ENCODE measurements around the gene GALNT14.

Gene GALNT14

GRCh38 chr2:30883184-30883583, 255.1 kb downstream of the GALNT14 start:
- DNase-seq (ENCODE audit: low read depth in 1 of 2, low spot score in 1 of 2) = no peak
- no peak for TF ChIP-seq JUND (IDR thresholded peaks at IDR 0.05; ENCODE audit: low read depth)
- in situ Hi-C loops (cut with HindIII; ENCODE audit: low pct_unique_long_range_greater_than_20kb, low sequenced_read_pairs) = no loop called here

GRCh38 chr2:30880516-30880915, 257.7 kb downstream of the GALNT14 start:
- no peak for DNase-seq (ENCODE audit: low read depth in 1 of 2, low spot score in 1 of 2)
- TF ChIP-seq JUND (IDR thresholded peaks at IDR 0.05; ENCODE audit: low read depth) = no peak
- in situ Hi-C loops (cut with HindIII; ENCODE audit: low pct_unique_long_range_greater_than_20kb, low sequenced_read_pairs) = no loop called here

GRCh38 chr2:30877833-30878232, 260.4 kb downstream of the GALNT14 start:
- no peak for DNase-seq (ENCODE audit: low read depth in 1 of 2, low spot score in 1 of 2)
- in situ Hi-C loops (cut with HindIII; ENCODE audit: low pct_unique_long_range_greater_than_20kb, low sequenced_read_pairs) = no loop called here
- no peak for TF ChIP-seq JUND (IDR thresholded peaks at IDR 0.05; ENCODE audit: low read depth)

GRCh38 chr2:30872797-30873196, 265.4 kb downstream of the GALNT14 start:
- no peak for DNase-seq (ENCODE audit: low read depth in 1 of 2, low spot score in 1 of 2)
- in situ Hi-C loops (cut with HindIII; ENCODE audit: low pct_unique_long_range_greater_than_20kb, low sequenced_read_pairs) = no loop called here
- no peak for TF ChIP-seq JUND (IDR thresholded peaks at IDR 0.05; ENCODE audit: low read depth)

- no peak for TF ChIP-seq JUND (IDR thresholded peaks at IDR 0.05; ENCODE audit: low read depth)
- peak in 1 of 2 experiments; percentile 70 for DNase-seq (ENCODE audit: low read depth in 1 of 2, low spot score in 1 of 2)
- in situ Hi-C loops (cut with HindIII; ENCODE audit: low pct_unique_long_range_greater_than_20kb, low sequenced_read_pairs) = no loop called here
These were observed 266.1 kb downstream of the GALNT14 start for GRCh38 chr2:30871980-30872789.

- no peak for DNase-seq (ENCODE audit: low read depth in 1 of 2, low spot score in 1 of 2)
- no peak for TF ChIP-seq JUND (IDR thresholded peaks at IDR 0.05; ENCODE audit: low read depth)
These were observed 266.8 kb downstream of the GALNT14 start for GRCh38 chr2:30871440-30871839.

GRCh38 chr2:30869988-30870387, 268.3 kb downstream of the GALNT14 start:
- no peak for TF ChIP-seq JUND (IDR thresholded peaks at IDR 0.05; ENCODE audit: low read depth)
- no peak for DNase-seq (ENCODE audit: low read depth in 1 of 2, low spot score in 1 of 2)
- in situ Hi-C loops (cut with HindIII; ENCODE audit: low pct_unique_long_range_greater_than_20kb, low sequenced_read_pairs) = no loop called here

More at GRCh38 chr2:30871440-30871839, 266.8 kb downstream of the GALNT14 start:
- in situ Hi-C loops (cut with HindIII; ENCODE audit: low pct_unique_long_range_greater_than_20kb, low sequenced_read_pairs) = no loop called here

GRCh38 chr2:30867385-30867784, 270.9 kb downstream of the GALNT14 start:
- in situ Hi-C loops (cut with HindIII; ENCODE audit: low pct_unique_long_range_greater_than_20kb, low sequenced_read_pairs) = no loop called here
- no peak for DNase-seq (ENCODE audit: low read depth in 1 of 2, low spot score in 1 of 2)
- no peak for TF ChIP-seq JUND (IDR thresholded peaks at IDR 0.05; ENCODE audit: low read depth)

- DNase-seq (ENCODE audit: low read depth in 1 of 2, low spot score in 1 of 2) = no peak
- in situ Hi-C loops (cut with HindIII; ENCODE audit: low pct_unique_long_range_greater_than_20kb, low sequenced_read_pairs) = no loop called here
- no peak for TF ChIP-seq JUND (IDR thresholded peaks at IDR 0.05; ENCODE audit: low read depth)
These were observed 271.3 kb downstream of the GALNT14 start for GRCh38 chr2:30866974-30867373.

GRCh38 chr2:30865892-30866681, 272.2 kb downstream of the GALNT14 start:
- no peak for DNase-seq (ENCODE audit: low read depth in 1 of 2, low spot score in 1 of 2)
- in situ Hi-C loops (cut with HindIII; ENCODE audit: low pct_unique_long_range_greater_than_20kb, low sequenced_read_pairs) = no loop called here

GRCh38 chr2:30865243-30865642, 273.0 kb downstream of the GALNT14 start:
- in situ Hi-C loops (cut with HindIII; ENCODE audit: low pct_unique_long_range_greater_than_20kb, low sequenced_read_pairs) = no loop called here
- DNase-seq (ENCODE audit: low read depth in 1 of 2, low spot score in 1 of 2) = no peak
- TF ChIP-seq JUND (IDR thresholded peaks at IDR 0.05; ENCODE audit: low read depth) = no peak

More at GRCh38 chr2:30865892-30866681, 272.2 kb downstream of the GALNT14 start:
- no peak for TF ChIP-seq JUND (IDR thresholded peaks at IDR 0.05; ENCODE audit: low read depth)

- no peak for TF ChIP-seq JUND (IDR thresholded peaks at IDR 0.05; ENCODE audit: low read depth)
- in situ Hi-C loops (cut with HindIII; ENCODE audit: low pct_unique_long_range_greater_than_20kb, low sequenced_read_pairs) = no loop called here
- peak in 1 of 2 experiments; percentile 79 for DNase-seq (ENCODE audit: low read depth in 1 of 2, low spot score in 1 of 2)
These were observed 276.1 kb downstream of the GALNT14 start for GRCh38 chr2:30862054-30862651.

GRCh38 chr2:30860726-30861125, 277.5 kb downstream of the GALNT14 start:
- DNase-seq (ENCODE audit: low read depth in 1 of 2, low spot score in 1 of 2) = no peak
- in situ Hi-C loops (cut with HindIII; ENCODE audit: low pct_unique_long_range_greater_than_20kb, low sequenced_read_pairs) = no loop called here
- no peak for TF ChIP-seq JUND (IDR thresholded peaks at IDR 0.05; ENCODE audit: low read depth)

Data from T47D (cell line).